GM12878 (cell line): ENCODE data around the gene SPIB. TPM values are rescaled to one million over a fixed set of nuclear protein-coding genes. Genes with fewer than 3 reads are reported as not detected.

Experiments used
- ATAC-seq: fragments of 200-7000 bp; cut with Tn5 transposase; 3 replicates; pipeline ENCODE4 v1.9.1; 2020; ENCODE audit warnings: mild to moderate bottlenecking, moderate library complexity
- BruUV-seq: library from RNA; stranded (reverse); fragments of 400-500 nt; replicated peaks from 2 replicates; lab custom pipeline; 2021; lab: Mats Ljungman, UMichigan
- CTCF ChIA-PET: fragments of 300-600 bp; sonication (Branson Sonifier 250); formaldehyde crosslinking; extraction: SDS; loops from one replicate; lab custom pipeline; 2021; ENCODE audit warnings: inconsistent platforms; lab: Yijun Ruan, JAX
- POLR2A ChIA-PET: fragments of 350-600 bp; formaldehyde crosslinking; extraction: SDS; loops from one replicate; lab custom pipeline; 2021; ENCODE audit warnings: inconsistent platforms; lab: Charles Lee
- RAD21 ChIA-PET: fragments of 300-600 bp; sonication (Branson Sonifier 250); formaldehyde crosslinking; loops from one replicate; lab custom pipeline; 2023; ENCODE audit warnings: antibody characterized with exemption; ENCODE audit not compliant: unreplicated experiment; lab: Charles Lee
- SMC1A ChIA-PET: fragments of 300-600 bp; sonication (Branson Sonifier 250); formaldehyde crosslinking; loops from one replicate; lab custom pipeline; 2023; ENCODE audit not compliant: unreplicated experiment, uncharacterized antibody; lab: Charles Lee
- DNase-seq: peaks from one replicate; pipeline ENCODE4 v3.0.0-alpha.2; 2011; ENCODE audit warnings: low read depth, low spot score
- FAIRE-seq: peaks from 3 replicates; lab custom pipeline; 2011; peaks lifted over from hg19 to GRCh38; lab: Jason Lieb, UNC
- H2AFZ ChIP-seq: 2 replicates; pipeline ENCODE4 v1.6.0; 2011; ENCODE audit warnings: low read depth, low read length, control low read depth; ENCODE audit not compliant: control insufficient read depth
- H3K27ac ChIP-seq: 2 replicates; pipeline ENCODE4 v1.5.1; 2011; ENCODE audit warnings: control low read depth; ENCODE audit not compliant: control insufficient read depth, insufficient read depth
- H3K27me3 ChIP-seq, 2 experiments: replicated peaks in 1 of 2; 2 replicates each; pipeline versions ENCODE4 v1.6.0 to v1.6.1; 2011; ENCODE audit warnings: low read length in 1 of 2; ENCODE audit not compliant: control insufficient read depth in 2 of 2, insufficient read depth in 2 of 2
- H3K36me3 ChIP-seq, 2 experiments: 2 replicates each; pipeline ENCODE4 v1.5.1; 2011; ENCODE audit warnings: low read length in 1 of 2; ENCODE audit not compliant: control insufficient read depth in 2 of 2, insufficient read depth in 2 of 2
- H3K4me1 ChIP-seq: 2 replicates; pipeline ENCODE4 v1.6.1; 2011; ENCODE audit warnings: mild to moderate bottlenecking, low read length, moderate library complexity, mixed read lengths; ENCODE audit not compliant: control insufficient read depth, insufficient read depth
- H3K4me2 ChIP-seq: 2 replicates; pipeline ENCODE4 v1.6.0; 2011; ENCODE audit warnings: control low read depth; ENCODE audit not compliant: control insufficient read depth, insufficient read depth
- H3K4me3 ChIP-seq: fragments of 200-600 bp; sonication (generic); 2 replicates; pipeline ENCODE4 v1.5.1; 2016
- H3K79me2 ChIP-seq: 2 replicates; pipeline ENCODE4 v1.6.0; 2011; ENCODE audit warnings: low read length; ENCODE audit not compliant: control insufficient read depth, insufficient read depth
- H3K9ac ChIP-seq: 2 replicates; pipeline ENCODE4 v1.8.0; 2011; ENCODE audit warnings: low read length, control low read depth, mixed read lengths; ENCODE audit not compliant: control insufficient read depth, insufficient read depth
- H3K9me3 ChIP-seq: replicated peaks from 3 replicates; pipeline ENCODE4 v1.5.1; 2011; ENCODE audit warnings: mild to moderate bottlenecking, low read length; ENCODE audit not compliant: control insufficient read depth, insufficient read depth
- H4K20me1 ChIP-seq: 2 replicates; pipeline ENCODE4 v1.6.0; 2011; ENCODE audit not compliant: control insufficient read depth, insufficient read depth
- BCL11A ChIP-seq: IDR thresholded peaks from 2 replicates; pipeline ENCODE4 v1.6.1; 2011; ENCODE audit warnings: low read depth, low read length
- HDGF ChIP-seq: fragments of 450-650 bp; IDR thresholded peaks from 2 replicates; pipeline ENCODE4 v1.6.1; 2016; ENCODE audit warnings: antibody characterized with exemption
- JUND ChIP-seq: IDR thresholded peaks from 2 replicates; pipeline ENCODE4 v1.6.1; 2012; ENCODE audit warnings: low read depth, mild to moderate bottlenecking, low read length, improper control_type of control experiment, moderate library complexity
- NFXL1 ChIP-seq: fragments of 450-650 bp; IDR thresholded peaks from 2 replicates; pipeline ENCODE4 v1.6.1; 2017; ENCODE audit warnings: antibody characterized with exemption, mild to moderate bottlenecking, borderline replicate concordance
- NR2C1 ChIP-seq: fragments of 450-650 bp; IDR thresholded peaks from 2 replicates; pipeline ENCODE4 v1.6.1; 2017; ENCODE audit warnings: antibody characterized with exemption, mild to moderate bottlenecking, moderate library complexity
- PML ChIP-seq: IDR thresholded peaks from 2 replicates; pipeline ENCODE4 v1.6.1; 2012; ENCODE audit warnings: low read length, inconsistent platforms
- POU2F2 ChIP-seq: IDR thresholded peaks from 3 replicates; pipeline ENCODE4 v1.6.1; 2011; ENCODE audit warnings: low read depth, mild to moderate bottlenecking, low read length, borderline replicate concordance
- SIN3A ChIP-seq: IDR thresholded peaks from 2 replicates; pipeline ENCODE4 v1.6.1; 2012; ENCODE audit warnings: low read depth, low read length, improper control_type of control experiment
- SMC3 ChIP-seq: IDR thresholded peaks from 2 replicates; pipeline ENCODE4 v1.6.1; 2011; ENCODE audit warnings: low read length, improper control_type of control experiment, borderline replicate concordance
- SP1 ChIP-seq: IDR thresholded peaks from one replicate; pipeline ENCODE4 v1.6.1; 2011; ENCODE audit warnings: low read depth, low read length
- SREBF2 ChIP-seq: IDR thresholded peaks from 2 replicates; pipeline ENCODE4 v1.6.1; 2012; ENCODE audit warnings: mild to moderate bottlenecking, low read length
- SUZ12 ChIP-seq: fragments of 200-600 bp; sonication (generic); IDR thresholded peaks from one replicate; pipeline ENCODE4 v1.6.1; 2018; ENCODE audit warnings: antibody characterized with exemption, mild to moderate bottlenecking; ENCODE audit not compliant: unreplicated experiment
- TCF12 ChIP-seq: IDR thresholded peaks from 2 replicates; pipeline ENCODE4 v1.6.1; 2011; ENCODE audit warnings: low read depth, mild to moderate bottlenecking, low read length
- YY1 ChIP-seq: IDR thresholded peaks from 2 replicates; pipeline ENCODE4 v1.6.1; 2011; ENCODE audit warnings: low read depth, mild to moderate bottlenecking, low read length
- WGBS: methylation state at CpG from one replicate; pipeline ENCODE4 v1.1.6; 2016; ENCODE audit warnings: low lambda C conversion rate; ENCODE audit not compliant: insufficient replicate concordance, insufficient coverage; ENCODE audit errors: missing lambda C conversion rate; 5-methylcytosine and 5-hydroxymethylcytosine counted together
- in situ Hi-C: fragments of 300-500 bp; cut with MboI; formaldehyde crosslinking; loops from 9 replicates; pipeline ENCODE4 v1.14.3; 2018; ENCODE audit warnings: mixed read lengths
- intact Hi-C: fragments of 100-400 bp; cut with micrococcal nuclease; formaldehyde crosslinking; loops from one replicate; pipeline ENCODE4 v1.14.2; 2022; ENCODE audit not compliant: unreplicated experiment
- polyA plus RNA-seq, 11 experiments: library from polyadenylated mRNA; depleted of rRNA in 4 of 11; unstranded in 6 of 11; stranded (reverse) in 5 of 11; fragments of >200 nt; fragmentation: Nextera tagmentation in 4 of 11; fragmentation: Illumina TruSeq in 1 of 11; extraction: Ambion mirVana in 4 of 11; extraction: Trizol in 1 of 11; gene quantifications; 1 replicate in 1 of 11; 2 replicates in 10 of 11; pipeline versions ENCODE4 v1.2.1 to v1.2.3, GENCODE V29; 2011 to 2016; ENCODE audit warnings: inconsistent platforms in 2 of 11, missing spikeins in 2 of 11, low read depth in 1 of 11
- total RNA-seq, 4 experiments: library from RNA; depleted of rRNA in 3 of 4; stranded (reverse); fragments of >200 nt in 3 of 4; fragmentation: Illumina TruSeq in 1 of 4; extraction: Trizol in 1 of 4; gene quantifications; 2 replicates each; pipeline versions ENCODE4 v1.2.1 to v1.2.3, GENCODE V29; 2013 to 2021
- TF ChIP-seq, protein P1 (sequence below): fragments of 450-650 bp; IDR thresholded peaks from 2 replicates; pipeline ENCODE4 v1.6.1; 2017; ENCODE audit warnings: mild to moderate bottlenecking, moderate library complexity
- TF ChIP-seq, protein P2 (sequence below): IDR thresholded peaks from 2 replicates; pipeline ENCODE4 v1.6.1; 2011; ENCODE audit warnings: mild to moderate bottlenecking, low read depth, low read length, moderate library complexity; ENCODE audit not compliant: insufficient replicate concordance

SPIB gene
- total and polyA plus RNA-seq, 10 of the 15 experiments (the other 5 are each of a cell fraction or from before 2014, with no cell fraction given): 3.5 to 123 (median 56.0) TPM

GRCh38 chr19:50401605-50402450 is 16.9 kb upstream of the SPIB start:
- Histone ChIP-seq H3K4me1 (no peaks in the 10 kb centered on the region), H3K36me3 (peaks cover 0 to 41% of the 10 kb centered on the region in 2 experiments; a peak in 2 of 4 replicates), H3K79me2 (no peaks in the 10 kb centered on the region; the same call in 1 of the 2 replicates), H2AFZ (no peak overlapping the region), H3K9ac (no peak overlapping the region), H3K9me3 (no peaks in the 10 kb centered on the region), H3K27ac (no peak overlapping the region), H3K4me2 (no peak overlapping the region), H3K27me3 (no peaks in the 10 kb centered on the region), H4K20me1 (no peaks in the 10 kb centered on the region), H3K4me3 (no peak overlapping the region)
- DNase-seq (no peak), ATAC-seq (no peak), FAIRE-seq (no peak)
- SMC1A ChIA-PET: interaction anchor here (0.6 kb wide), 2 partner anchors 8 to 59 kb away, joined by 3 read pairs; no protein-coding TSS in a partner anchor
- intact Hi-C loops: no loop called here
- RAD21 ChIA-PET: no interaction called here
- TF ChIP-seq HDGF (no peak), PML (no peak), SP1 (no peak), SREBF2 (no peak), SMC3 (no peak), TCF12 (no peak), POU2F2 (no peak), YY1 (no peak), BCL11A (no peak), SUZ12 (no peak), SIN3A (no peak), NFXL1 (no peak), JUND (no peak), NR2C1 (no peak)
- TF ChIP-seq, protein P1, sequence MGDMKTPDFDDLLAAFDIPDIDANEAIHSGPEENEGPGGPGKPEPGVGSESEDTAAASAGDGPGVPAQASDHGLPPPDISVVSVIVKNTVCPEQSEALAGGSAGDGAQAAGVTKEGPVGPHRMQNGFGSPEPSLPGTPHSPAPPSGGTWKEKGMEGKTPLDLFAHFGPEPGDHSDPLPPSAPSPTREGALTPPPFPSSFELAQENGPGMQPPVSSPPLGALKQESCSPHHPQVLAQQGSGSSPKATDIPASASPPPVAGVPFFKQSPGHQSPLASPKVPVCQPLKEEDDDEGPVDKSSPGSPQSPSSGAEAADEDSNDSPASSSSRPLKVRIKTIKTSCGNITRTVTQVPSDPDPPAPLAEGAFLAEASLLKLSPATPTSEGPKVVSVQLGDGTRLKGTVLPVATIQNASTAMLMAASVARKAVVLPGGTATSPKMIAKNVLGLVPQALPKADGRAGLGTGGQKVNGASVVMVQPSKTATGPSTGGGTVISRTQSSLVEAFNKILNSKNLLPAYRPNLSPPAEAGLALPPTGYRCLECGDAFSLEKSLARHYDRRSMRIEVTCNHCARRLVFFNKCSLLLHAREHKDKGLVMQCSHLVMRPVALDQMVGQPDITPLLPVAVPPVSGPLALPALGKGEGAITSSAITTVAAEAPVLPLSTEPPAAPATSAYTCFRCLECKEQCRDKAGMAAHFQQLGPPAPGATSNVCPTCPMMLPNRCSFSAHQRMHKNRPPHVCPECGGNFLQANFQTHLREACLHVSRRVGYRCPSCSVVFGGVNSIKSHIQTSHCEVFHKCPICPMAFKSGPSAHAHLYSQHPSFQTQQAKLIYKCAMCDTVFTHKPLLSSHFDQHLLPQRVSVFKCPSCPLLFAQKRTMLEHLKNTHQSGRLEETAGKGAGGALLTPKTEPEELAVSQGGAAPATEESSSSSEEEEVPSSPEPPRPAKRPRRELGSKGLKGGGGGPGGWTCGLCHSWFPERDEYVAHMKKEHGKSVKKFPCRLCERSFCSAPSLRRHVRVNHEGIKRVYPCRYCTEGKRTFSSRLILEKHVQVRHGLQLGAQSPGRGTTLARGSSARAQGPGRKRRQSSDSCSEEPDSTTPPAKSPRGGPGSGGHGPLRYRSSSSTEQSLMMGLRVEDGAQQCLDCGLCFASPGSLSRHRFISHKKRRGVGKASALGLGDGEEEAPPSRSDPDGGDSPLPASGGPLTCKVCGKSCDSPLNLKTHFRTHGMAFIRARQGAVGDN: no peak
- TF ChIP-seq, protein P2, sequence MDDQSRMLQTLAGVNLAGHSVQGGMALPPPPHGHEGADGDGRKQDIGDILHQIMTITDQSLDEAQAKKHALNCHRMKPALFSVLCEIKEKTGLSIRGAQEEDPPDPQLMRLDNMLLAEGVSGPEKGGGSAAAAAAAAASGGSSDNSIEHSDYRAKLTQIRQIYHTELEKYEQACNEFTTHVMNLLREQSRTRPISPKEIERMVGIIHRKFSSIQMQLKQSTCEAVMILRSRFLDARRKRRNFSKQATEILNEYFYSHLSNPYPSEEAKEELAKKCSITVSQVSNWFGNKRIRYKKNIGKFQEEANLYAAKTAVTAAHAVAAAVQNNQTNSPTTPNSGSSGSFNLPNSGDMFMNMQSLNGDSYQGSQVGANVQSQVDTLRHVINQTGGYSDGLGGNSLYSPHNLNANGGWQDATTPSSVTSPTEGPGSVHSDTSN: no peak
- BruUV-seq: TSS peak; percentile 53
- CTCF ChIA-PET: no interaction called here
- 97% methylated on average over 44 of the region's 48 CpGs for WGBS
- POLR2A ChIA-PET: no interaction called here
- in situ Hi-C loops: no loop called here
